NCI-H345 (cell line): ENCODE measurements around the gene G6PD.
A peak's percentile ranks its signal among the peaks of the same experiment; 100 is the strongest.
"Not testable (repeated sequence)": the region's sequence is repeated elsewhere in the genome, so short reads cannot be mapped to it uniquely, and the experiment has no call there.

Experiments
- DNase-seq: peaks from one replicate; lab custom pipeline; 2025; lab: John Stamatoyannopoulos, UW

G6PD gene

DNA sequence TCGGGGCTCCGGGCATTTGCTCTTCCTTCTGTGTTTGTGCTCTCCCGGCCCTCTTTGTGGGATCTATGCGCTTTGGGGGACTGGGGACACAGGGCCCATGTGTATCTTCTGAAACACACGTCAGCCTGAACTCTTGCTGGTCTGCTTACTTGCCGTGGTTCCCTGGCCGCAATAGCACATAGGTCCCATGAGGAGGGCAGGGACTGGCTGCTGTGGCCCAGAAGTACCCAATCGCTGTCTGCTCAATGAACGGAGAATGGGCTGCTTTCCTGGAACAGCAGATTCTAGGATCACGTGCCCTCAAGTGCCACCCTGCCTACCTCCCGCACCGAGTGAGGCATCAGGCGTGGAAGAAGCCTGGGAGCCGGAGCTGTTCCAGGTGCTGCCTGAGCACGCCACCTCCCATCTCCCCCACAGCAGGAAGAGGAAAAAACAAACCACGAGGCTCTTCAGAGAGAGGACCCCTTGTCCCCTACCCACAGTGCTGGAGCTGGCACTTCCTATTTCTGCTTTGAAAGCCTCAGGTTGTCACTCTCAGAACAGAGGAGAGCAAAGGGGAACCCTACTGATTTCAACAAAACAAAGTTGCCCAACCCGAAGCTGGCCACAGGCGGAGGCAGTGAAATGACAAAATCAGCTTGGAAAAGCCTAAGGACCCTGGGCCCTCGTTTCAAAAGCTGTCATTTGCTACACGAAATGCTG, 3.8 kb downstream of the G6PD start:
- DNase-seq, result no peak

DNA sequence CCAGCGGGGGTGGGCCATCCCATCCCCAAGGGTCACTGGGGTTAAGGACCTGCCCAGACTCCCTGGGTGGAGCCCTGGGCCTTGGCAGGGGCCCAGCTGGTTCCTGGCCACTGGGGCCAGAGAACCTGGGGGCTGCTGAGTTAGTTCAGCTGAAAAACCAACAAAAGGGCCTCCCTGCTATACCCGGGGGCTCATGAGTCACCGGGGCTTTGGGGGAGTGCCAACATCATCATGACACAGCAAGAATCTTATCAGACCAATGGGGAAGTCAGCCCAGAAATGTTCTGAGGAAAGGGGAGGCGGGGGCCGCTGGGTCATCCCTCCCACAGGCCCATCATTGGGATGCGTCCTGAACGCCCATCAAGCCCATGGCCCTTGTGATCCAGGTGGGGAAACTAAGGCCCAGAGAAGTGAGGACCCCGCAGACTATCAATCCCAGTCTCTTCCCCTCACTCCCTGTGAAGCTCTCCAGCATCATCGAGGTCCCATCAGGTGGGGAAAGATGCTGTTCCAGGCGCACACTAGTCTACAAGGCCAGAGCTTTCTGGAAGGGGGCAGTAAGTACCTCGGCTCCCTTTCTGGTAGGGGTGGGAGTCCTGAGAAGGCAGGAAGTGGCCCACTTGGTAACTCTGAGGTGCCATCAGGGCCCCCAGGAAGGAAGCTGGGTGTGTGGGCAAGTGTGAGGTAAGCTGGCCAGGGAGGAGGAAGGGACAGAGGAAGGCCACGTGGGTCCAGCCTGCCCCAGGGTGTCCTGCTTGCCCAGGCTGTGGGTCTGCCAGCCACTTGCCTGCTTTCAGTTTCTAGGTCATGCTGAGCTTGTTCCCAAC, 4.5 kb downstream of the G6PD start:
- DNase-seq, result no peak

DNA sequence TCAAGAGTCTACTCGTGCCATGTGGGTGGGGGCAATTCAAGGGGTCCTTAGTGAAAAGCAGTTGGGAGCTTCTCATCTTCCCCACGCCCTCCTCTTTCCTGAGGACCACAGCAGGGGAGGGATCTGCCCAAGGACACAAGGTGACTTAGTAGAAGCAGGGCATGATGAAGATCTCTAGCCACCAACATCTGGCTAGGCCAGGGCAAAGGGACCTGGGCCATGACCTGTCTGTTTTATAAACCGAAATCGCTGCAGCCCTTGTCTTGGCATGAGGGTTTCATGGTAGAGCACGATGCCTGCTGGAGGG, 5.1 kb downstream of the G6PD start:
- no peak for DNase-seq

DNA sequence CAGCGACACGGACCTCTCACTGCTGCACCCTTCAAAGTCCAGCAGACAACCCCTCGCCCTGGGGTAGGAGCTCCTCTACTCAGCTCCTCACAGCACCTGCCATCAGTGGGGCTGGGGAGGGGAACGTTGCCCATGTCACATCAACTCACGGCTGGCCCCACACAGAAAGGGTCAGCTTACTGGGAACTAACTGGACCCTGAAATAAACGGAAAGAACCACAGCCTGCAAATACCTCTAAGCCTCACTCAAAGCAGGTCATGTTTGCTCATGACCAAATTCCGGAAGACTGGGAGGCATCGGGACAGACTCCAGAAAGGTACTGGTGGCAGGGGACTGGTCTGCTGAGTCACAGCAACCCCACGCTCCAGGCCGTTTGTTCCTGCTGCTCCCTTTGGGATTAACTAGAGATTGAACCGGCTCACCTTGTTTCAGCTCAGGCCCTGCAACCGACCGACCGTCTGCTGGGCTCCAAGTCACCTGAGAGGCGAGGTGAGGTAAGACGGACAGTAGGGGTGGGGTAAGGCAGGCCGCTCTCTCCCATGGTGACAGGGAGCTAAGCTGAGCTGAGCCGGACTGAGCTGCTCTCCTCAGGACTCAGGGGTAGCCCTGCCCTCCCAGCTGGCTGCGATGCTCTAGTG, 5.6 kb downstream of the G6PD start:
- DNase-seq, result no peak

DNA sequence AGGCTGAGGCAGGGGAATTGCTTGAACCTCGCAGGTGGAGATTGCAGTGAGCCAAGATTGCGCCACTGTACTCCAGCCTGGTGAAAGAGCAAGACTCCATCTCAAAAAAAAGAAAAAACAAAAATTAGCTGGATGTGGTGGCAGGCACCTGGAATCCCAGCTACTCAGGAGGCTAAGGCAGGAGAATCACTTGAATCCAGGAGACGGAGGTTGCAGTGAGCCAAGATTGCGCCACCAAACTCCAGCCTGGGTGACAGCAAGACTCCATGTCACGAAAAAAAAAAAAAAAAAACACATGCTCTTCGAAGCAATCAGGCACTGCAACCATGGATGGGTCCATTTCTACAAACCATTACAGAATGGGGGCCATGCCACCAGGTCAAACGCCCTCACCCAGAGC, 6.3 kb downstream of the G6PD start:
- not testable (repeated sequence) for DNase-seq

DNA sequence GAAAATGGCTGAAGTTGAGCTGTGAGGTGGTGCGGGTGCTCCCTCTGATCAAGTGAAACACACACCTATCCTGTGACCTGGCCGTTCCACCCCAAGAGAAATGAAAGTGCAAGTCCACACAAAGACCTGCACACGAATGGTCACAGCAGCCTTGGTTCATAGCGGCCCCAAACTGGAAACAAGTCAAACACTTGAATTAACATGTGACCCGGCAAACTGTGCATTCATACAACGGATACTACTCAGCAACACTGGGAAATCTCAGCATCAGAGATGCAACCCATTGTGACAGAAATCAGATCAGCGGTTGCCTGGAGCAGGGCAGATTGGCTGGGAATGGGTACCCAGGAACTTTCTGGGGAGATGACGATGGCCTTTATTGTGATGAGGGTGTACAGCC, 7.6 kb downstream of the G6PD start:
- DNase-seq, result no peak

DNA sequence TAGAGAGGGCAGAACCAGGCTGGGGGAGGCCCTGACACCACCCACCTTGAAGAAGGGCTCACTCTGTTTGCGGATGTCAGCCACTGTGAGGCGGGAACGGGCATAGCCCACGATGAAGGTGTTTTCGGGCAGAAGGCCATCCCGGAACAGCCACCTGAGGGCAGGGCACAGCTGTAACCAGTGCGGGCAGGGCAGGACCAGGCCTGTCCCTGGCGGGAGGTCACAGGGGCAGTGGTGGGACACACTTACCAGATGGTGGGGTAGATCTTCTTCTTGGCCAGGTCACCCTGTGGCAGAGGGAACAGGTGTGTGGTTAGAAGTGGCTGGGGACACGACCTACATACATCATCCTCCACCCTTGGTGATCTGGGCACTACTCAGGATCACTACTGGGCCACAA, 10.8 kb downstream of the G6PD start:
- DNase-seq, result no peak

DNA sequence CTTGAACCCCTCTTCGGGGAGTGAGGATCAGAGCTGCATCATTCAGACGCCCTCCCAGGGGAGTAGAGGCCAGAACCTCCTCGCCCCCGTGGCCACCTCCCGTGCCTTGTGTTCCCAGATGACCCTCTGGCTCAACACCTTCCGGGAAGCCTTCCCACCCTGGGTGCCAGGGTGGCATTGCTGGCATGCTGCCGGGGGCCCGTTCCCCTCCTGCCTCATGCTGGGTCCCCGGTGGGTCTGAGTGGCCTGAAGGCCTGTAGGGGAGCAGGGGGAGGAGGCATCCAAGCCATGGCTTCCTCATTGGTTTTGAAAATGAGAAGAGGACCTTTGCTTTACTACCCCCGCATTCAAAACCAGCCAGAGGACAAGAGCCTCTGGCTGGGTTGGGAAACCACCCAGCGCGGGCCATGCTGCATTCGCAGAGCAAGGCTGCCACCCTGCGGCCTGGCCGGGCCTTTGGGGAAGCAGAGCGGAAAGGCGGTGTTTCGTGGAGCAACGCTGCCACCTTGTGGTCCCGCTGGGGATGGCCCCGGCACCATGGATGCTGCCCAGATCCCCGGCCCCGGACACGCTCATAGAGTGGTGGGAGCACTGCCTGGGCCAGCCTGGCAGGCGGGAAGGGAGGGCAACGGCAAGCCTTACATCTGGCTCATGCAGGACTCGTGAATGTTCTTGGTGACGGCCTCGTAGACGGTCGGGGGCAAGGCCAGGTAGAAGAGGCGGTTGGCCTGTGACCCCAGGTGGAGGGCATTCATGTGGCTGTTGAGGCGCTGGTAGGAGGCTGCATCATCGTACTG, 11.9 kb downstream of the G6PD start:
- DNase-seq, result peak; percentile 75

DNA sequence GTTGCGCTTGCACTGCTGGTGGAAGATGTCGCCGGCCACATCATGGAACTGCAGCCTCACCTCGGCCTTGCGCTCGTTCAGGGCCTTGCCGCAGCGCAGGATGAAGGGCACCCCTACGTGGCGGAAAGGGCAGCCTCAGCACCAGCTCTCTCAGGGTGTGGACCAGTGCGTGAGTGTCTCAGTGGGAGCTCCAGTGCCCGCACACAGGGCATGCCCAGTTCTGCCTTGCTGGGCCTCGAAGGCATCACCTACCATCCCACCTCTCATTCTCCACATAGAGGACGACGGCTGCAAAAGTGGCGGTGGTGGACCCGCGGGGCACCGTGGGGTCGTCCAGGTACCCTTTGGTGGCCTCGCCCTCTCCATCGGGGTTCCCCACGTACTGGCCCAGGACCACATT, 14.0 kb downstream of the G6PD start:
- DNase-seq, result no peak

DNA sequence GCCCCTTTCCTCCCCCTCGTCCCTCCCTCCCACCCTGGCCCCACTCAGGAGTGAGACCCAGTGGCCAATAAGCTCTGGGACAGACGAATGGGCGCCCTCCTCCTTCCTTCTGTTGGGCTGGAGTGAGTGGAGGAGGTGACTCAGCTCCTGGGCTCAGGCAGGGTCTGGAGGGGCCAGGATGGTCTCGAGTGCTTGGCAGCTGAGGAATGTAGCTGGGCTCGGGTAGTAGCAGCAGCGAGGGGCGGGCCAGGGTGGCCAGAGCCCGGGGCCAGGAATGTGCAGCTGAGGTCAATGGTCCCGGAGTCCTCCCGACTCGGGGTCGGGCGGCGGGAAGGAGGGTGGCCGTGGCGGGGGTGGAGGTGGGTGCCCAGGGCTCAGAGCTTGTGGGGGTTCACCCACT, 15.0 kb downstream of the G6PD start:
- DNase-seq, result no peak

DNA sequence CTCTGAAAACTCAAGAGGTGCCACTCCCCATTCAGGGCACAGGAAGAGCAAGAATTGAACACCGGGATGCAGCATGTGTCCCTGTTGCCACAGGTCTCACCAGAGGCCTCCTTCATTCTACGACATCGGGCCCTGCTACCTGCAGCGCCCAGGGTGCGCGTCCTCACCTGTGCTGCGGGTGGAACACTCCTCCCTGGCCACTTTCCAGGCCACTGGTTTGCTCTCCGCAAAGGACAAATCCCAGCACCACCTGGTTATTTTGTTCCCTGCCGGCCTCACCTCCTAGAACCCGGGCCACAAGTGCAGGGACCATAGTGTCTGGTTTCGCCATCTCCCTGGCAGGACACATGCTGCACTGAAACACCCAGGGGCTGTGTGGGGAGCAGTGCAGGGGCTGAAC, 16.4 kb downstream of the G6PD start:
- no peak for DNase-seq

DNA sequence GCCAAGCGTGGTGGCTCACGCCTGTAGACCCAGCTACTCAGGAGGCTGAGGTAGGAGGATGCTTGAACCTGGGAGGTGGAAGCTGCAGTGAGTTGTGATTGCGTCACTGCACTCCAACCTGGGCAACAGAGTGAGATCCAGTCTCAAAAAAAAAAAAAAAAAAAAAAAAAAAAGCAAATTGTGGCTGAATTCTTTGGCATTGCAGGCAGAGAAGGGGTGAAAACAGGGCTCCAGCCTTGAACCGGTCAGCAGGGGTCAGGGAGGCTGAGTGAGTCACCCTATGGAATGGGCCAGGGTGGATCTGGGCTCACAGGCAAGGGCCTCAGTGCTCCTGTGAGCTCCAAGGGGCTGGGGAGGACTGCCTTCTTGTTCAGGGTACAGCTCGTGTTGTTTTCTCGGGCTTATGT, 17.4 kb downstream of the G6PD start:
- DNase-seq, result no peak

DNA sequence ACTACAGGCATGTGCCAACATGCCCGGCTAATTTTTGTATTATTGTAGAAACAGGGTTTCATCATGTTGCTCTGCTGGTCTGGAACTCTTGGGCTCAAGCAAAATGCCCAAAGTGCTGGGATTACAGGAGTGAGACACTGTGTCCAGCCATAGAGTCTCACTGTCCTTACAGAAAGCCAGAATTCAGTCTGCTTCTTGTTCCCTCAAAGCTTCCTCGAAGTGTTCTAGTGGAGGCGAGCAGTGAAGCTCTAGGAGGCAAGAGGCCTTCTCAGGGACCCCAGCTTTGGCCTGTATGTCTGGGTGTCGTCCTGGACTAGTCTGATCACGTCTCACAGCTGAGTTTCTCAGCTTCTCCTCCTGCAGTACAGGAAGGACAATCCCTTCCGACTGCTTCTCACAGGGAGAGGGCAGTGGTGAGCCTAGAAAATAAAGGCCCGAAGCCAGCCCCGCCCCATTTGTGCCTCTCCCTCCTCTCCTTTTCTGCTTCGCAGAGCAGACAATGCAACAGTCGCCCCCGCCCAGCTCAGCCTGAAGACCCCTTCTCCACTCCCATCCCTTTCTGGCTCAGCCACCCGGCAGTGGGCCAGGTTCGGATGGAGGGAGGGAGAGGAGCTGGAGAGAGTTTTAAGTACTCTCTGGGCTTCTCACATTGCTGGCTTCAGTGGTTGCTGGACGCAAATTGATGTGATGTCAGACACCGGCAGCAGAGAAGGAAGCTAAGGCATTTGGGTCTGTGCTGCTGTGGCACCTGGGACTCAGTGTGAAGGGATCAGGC, 19.6 kb downstream of the G6PD start:
- DNase-seq, result peak; percentile 65

DNA sequence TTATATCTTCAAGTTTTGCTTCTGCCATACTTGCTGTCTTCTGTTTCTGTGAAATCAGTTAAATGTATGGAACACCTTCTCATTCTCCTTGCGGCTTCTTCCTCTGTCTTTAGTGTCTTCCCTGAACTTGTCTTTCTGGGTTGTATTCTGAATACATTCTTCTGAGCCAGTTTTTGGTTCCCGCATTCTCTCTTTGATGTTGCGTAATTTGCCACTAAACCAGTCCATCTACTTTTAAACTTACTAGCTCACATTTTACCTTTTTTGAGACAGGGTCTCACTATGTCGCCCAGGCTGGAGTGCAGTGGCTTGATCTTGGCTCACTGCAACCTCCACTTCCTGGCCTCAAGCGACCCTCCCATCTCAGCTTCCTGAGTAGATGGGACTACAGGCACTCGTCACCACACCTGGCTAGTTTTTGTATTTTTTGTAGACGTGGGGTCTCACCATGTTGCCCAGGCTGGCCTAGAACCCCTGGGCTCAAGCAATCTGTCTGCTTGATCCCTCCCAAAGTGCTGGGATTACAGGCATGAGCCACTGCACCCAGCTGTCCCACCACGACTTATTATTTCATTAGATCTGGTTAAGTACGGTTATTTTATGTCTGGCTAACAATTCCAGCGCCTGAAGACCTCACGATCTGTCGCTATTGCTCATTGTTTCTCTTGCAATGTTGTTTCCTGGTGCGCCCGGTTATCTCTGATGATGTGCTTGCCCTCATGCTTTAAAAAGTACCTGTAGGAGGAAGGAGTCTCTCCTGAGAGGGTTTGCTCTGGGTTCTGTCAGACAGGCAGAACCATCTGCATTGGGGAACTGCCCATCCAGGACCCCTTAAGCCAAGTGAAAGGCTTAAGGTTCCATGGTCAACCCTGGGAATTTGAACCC, 20.8 kb downstream of the G6PD start:
- DNase-seq, result no peak

DNA sequence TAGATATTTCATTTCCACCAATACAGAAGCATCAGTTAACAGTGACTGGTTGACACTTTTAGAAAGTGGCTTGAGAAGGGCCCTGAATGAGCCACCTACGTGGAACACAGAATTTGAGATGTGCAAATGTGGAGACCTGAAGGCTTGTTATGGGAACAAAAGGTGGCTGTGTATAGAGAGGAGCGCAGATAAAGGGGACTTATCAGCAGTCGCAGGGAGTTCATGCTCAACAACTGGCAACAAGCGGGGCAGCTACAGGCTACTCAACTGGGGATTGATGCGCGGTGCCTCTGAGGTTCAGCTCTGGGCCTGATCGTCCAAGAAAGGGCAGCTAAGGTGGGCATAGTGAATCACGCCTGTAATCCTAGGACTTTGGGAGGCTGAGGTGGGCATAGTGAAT, 27.3 kb downstream of the G6PD start:
- no peak for DNase-seq

DNA sequence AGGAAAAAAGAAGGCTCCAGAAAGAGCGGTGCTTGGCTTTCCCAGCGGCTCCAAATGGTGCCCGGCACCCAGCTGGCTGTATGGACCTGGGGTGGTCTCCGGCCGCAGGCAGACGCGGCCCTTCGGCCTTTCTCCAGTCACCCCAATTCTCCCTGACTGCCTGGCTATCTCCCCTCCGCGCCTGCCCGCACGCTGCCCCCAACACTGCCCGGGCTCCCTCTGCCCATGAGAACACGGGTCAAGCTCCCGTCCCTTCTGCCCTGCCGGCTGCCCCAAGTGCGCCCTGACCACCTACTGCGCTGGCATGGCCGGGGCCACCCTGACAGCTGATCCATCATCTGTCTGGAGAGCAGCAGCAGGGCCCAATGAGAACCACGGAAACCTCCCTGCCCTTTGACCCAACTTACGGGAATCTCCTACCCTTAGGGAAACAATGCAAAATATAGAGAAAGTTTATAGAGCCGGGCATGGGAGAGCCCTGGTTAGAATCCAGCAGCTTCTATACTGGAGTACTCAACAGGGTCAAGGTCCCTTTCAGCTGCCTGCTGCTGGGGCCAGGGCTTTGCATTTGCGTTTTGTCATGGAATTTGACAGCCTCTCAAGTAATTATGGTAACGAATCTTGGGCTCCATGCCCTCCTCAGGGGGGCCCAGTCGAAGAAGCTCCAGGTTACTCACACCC, 29.4 kb downstream of the G6PD start:
- no peak for DNase-seq

DNA sequence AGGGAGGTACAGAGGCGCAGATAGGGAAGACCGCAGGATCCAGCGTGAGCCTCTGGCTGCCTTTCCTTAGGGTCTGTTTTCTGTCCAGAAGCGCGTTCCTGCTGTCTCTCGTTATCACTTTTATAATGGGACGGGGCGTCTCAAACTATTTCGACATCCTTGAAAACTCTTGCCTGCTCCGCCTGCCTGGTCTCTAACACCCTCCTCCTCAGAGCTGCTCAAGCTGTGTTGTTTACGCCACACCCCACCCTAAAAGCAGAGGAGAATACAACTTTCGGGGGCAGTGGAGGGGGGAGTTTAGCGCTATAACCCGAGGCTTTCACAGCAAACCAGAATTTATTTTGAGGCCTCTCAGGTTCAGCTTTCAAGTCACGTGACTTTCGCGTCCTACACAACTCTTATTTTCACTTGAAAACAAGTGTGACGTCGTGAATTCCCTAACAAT, 30.0 kb downstream of the G6PD start:
- DNase-seq, result no peak

DNA sequence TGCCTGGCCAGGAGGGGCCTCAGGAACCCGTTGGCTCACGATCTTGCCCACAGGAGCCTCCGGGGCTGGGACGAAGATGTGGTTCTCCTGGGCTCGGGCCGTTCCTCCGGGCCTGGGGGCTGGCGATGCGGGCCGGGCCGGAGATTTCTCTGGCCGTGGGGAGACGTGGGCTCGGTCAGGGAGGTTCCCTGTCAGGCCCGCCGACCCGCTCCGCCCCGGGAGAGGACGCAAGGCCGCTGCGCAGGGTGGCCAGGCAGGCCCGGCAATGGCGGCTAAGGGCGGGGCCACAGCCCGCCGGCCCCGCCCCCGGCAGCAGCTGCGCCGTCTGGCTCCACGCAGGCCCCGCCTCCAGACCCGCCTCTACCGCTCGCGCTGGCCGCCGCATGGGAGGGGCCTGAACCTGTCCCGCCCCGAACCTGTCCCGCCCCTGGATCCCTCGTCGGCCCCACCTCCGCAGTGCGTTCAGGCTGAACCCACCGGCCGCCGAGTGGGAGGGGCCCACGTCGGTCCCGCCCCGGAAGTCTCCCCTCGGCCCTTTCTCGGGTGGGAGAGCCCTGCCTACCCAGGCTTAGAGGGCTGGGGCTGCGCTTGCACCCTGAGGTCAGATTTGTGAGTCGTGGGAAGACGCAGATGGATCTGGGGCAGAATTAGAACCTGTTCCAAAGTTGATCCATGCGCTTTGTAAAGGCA, 30.5 kb downstream of the G6PD start, which contains the start of gene FAM3A:
Gene FAM3A (minus strand): TSS at position 267 of the 690 bp plus-strand sequence. CDS start 460 bp downstream, outside the sequence.
- DNase-seq, result peak; percentile 88
